ENCODE results near the gene DCAF15. TPM values are rescaled to one million over a fixed set of nuclear protein-coding genes. Genes with fewer than 3 reads are reported as not detected.

Gene DCAF15
- total RNA-seq, 3 donors from 2014 or later (not counting 1 experiment from before 2014, with no cell fraction given), result 121 to 149 (median 124) TPM

GRCh38 chr19:13959962-13960862, 7.9 kb downstream of the DCAF15 start:
- peaks cover 55% of the 10 kb centered on the region for H3K36me3 ChIP-seq (ENCODE audit: control insufficient read depth, insufficient read depth, low read length)
- intact Hi-C loops (cut with micrococcal nuclease), result loop anchor here (10.0 kb wide), 1 partner anchor 75 kb away; no protein-coding TSS in a partner anchor

GRCh38 chr19:13960863-13961784, 8.8 kb downstream of the DCAF15 start:
- intact Hi-C loops (cut with micrococcal nuclease), result no loop called here

More at GRCh38 chr19:13959962-13960862, 7.9 kb downstream of the DCAF15 start:
- TF ChIP-seq CTCF (IDR thresholded peaks at IDR 0.05), result peak; percentile 18
- H3K27ac ChIP-seq (ENCODE audit: low read length), result no peak overlapping the region
- Mint-ChIP-seq H3K36me3 (no peaks in the 10 kb centered on the region), H3K4me1 (no peaks in the 10 kb centered on the region), H3K27ac (peak overlapping the region in 1 of 2 donors; percentile 35), H3K27me3 (ENCODE audit: low read depth in 2 of 2) (no peaks in the 10 kb centered on the region), H3K4me3 (no peak overlapping the region), H3K9me3 (no peaks in the 10 kb centered on the region)
- H3K9me3 ChIP-seq (ENCODE audit: control insufficient read depth, insufficient read depth, low read length), result no peaks in the 10 kb centered on the region
- DNase-seq (peak in 1 of 2 donors; percentile 52), ATAC-seq (peak; percentile 40 to 68 (median 55))
- no peaks in the 10 kb centered on the region for H3K27me3 ChIP-seq (ENCODE audit: control insufficient read depth, insufficient read depth, low read length)
- no peaks in the 10 kb centered on the region for H3K4me1 ChIP-seq (ENCODE audit: control insufficient read depth, insufficient read depth, low read length)
- WGBS (ENCODE audit: insufficient coverage), result 94% methylated on average over 27 of the region's 27 CpGs
- H3K4me3 ChIP-seq (ENCODE audit: low read length), result no peak overlapping the region

More at GRCh38 chr19:13960863-13961784, 8.8 kb downstream of the DCAF15 start:
- Mint-ChIP-seq H3K4me3 (no peak overlapping the region), H3K27ac (peak overlapping the region; percentile 27 to 36), H3K4me1 (no peaks in the 10 kb centered on the region), H3K27me3 (ENCODE audit: low read depth in 2 of 2) (no peaks in the 10 kb centered on the region), H3K36me3 (no peaks in the 10 kb centered on the region), H3K9me3 (no peaks in the 10 kb centered on the region)
- WGBS (ENCODE audit: insufficient coverage), result 94% methylated on average over 38 of the region's 39 CpGs
- ATAC-seq (no peak), DNase-seq (no peak)
- no peak overlapping the region for H3K4me3 ChIP-seq (ENCODE audit: low read length)
- no peaks in the 10 kb centered on the region for H3K9me3 ChIP-seq (ENCODE audit: control insufficient read depth, insufficient read depth, low read length)
- H3K4me1 ChIP-seq (ENCODE audit: control insufficient read depth, insufficient read depth, low read length), result no peaks in the 10 kb centered on the region
- H3K27ac ChIP-seq (ENCODE audit: low read length), result no peak overlapping the region
- H3K36me3 ChIP-seq (ENCODE audit: control insufficient read depth, insufficient read depth, low read length), result peaks cover 52% of the 10 kb centered on the region
- TF ChIP-seq CTCF (IDR thresholded peaks at IDR 0.05), result no peak
- H3K27me3 ChIP-seq (ENCODE audit: control insufficient read depth, insufficient read depth, low read length), result no peaks in the 10 kb centered on the region
